NCI-H2029 (cell line): ENCODE measurements around the gene ENTREP3.

Experiments used
- DNase-seq: peaks from one replicate; lab custom pipeline; 2025; lab: John Stamatoyannopoulos, UW

Gene ENTREP3

DNA sequence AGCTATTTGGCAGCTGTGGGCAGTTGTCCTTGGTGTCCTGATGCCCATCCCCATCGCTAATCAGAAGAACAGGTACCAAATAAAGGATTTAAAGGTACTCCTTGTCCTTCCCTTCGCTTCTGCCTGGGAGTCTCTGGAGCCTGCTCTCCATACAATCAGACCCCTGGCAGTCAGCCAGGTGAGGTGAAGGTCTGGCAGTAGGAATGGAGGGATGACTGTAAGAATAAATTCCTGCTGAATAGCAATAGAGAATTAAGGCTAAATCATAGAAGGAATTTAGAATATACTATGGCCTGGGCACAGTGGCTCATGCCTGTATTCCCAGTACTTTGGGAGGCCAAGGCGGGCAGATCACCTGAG lies 56.8 kb downstream of the ENTREP3 start:
- no peak for DNase-seq

- no peak for DNase-seq
Measured at GRCh38 chr1:155197901-155198546, 57.3 kb downstream of the ENTREP3 start.
